HepG2 (cell line): Measurements from ENCODE around the gene PEX11A. TPM values are rescaled to one million over a fixed set of nuclear protein-coding genes. Genes with fewer than 3 reads are reported as not detected.

ENCODE experiments used
- CENPX ChIP-seq: sonication (generic); formaldehyde crosslinking; IDR thresholded peaks from 2 replicates; pipeline ENCODE4 v1.9.0; 2021; ENCODE audit warnings: mild to moderate bottlenecking, missing genetic modification reagents, moderate library complexity
- polyA plus RNA-seq, 8 experiments: library from polyadenylated mRNA; depleted of rRNA in 3 of 8; stranded (reverse) in 7 of 8; unstranded in 1 of 8; fragments of >200 nt; fragmentation: Illumina TruSeq in 4 of 8; extraction: Trizol in 4 of 8; gene quantifications; 2 replicates each; pipeline versions ENCODE4 v1.2.1 to v1.2.3, GENCODE V29; 2011 to 2016; ENCODE audit warnings: low read depth in 4 of 8, missing spikeins in 1 of 8, mixed read lengths in 1 of 8; ENCODE audit not compliant: insufficient read depth in 1 of 8
- total RNA-seq, 5 experiments: library from RNA; depleted of rRNA; stranded (reverse); fragments of >200 nt; fragmentation: Illumina TruSeq; extraction: Trizol; gene quantifications; 2 replicates each; pipeline ENCODE4 v1.2.3, GENCODE V29; 2016; ENCODE audit warnings: low read depth in 1 of 5
- TF ChIP-seq, protein P1 (sequence below): sonication (generic); formaldehyde crosslinking; IDR thresholded peaks from 2 replicates; pipeline ENCODE4 v1.4.0; 2020; ENCODE audit warnings: mild to moderate bottlenecking, missing genetic modification reagents
- TF ChIP-seq, protein P2 (sequence below): sonication (generic); formaldehyde crosslinking; IDR thresholded peaks from 2 replicates; pipeline ENCODE4 v1.5.1; 2020; ENCODE audit warnings: mild to moderate bottlenecking, missing genetic modification reagents, borderline replicate concordance

PEX11A gene
- total and polyA plus RNA-seq, 2 of the 13 experiments (the other 11 are each of a cell fraction or from before 2014, with no cell fraction given): 9.9 to 15.1 TPM

DNA sequence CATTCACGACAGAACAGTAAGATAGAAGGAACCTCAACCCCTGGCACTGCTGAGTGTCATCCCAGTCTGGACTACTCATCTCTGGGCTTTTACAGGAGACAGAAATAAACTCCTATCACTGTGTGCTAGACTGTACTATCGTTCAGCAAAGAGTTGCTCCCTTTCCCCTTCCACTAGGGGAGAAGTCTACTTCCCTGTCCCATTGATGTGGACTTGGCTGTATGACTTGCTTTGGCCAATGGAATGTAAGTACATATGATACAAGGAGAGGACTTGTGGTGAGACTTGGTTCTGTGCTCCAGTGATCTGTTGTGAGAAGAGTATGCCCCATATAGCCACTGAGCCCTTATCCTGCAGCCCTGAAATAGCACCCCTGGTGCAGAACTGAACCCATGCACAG lies 30.0 kb downstream of the PEX11A start (continued):
- TF ChIP-seq, protein P1, sequence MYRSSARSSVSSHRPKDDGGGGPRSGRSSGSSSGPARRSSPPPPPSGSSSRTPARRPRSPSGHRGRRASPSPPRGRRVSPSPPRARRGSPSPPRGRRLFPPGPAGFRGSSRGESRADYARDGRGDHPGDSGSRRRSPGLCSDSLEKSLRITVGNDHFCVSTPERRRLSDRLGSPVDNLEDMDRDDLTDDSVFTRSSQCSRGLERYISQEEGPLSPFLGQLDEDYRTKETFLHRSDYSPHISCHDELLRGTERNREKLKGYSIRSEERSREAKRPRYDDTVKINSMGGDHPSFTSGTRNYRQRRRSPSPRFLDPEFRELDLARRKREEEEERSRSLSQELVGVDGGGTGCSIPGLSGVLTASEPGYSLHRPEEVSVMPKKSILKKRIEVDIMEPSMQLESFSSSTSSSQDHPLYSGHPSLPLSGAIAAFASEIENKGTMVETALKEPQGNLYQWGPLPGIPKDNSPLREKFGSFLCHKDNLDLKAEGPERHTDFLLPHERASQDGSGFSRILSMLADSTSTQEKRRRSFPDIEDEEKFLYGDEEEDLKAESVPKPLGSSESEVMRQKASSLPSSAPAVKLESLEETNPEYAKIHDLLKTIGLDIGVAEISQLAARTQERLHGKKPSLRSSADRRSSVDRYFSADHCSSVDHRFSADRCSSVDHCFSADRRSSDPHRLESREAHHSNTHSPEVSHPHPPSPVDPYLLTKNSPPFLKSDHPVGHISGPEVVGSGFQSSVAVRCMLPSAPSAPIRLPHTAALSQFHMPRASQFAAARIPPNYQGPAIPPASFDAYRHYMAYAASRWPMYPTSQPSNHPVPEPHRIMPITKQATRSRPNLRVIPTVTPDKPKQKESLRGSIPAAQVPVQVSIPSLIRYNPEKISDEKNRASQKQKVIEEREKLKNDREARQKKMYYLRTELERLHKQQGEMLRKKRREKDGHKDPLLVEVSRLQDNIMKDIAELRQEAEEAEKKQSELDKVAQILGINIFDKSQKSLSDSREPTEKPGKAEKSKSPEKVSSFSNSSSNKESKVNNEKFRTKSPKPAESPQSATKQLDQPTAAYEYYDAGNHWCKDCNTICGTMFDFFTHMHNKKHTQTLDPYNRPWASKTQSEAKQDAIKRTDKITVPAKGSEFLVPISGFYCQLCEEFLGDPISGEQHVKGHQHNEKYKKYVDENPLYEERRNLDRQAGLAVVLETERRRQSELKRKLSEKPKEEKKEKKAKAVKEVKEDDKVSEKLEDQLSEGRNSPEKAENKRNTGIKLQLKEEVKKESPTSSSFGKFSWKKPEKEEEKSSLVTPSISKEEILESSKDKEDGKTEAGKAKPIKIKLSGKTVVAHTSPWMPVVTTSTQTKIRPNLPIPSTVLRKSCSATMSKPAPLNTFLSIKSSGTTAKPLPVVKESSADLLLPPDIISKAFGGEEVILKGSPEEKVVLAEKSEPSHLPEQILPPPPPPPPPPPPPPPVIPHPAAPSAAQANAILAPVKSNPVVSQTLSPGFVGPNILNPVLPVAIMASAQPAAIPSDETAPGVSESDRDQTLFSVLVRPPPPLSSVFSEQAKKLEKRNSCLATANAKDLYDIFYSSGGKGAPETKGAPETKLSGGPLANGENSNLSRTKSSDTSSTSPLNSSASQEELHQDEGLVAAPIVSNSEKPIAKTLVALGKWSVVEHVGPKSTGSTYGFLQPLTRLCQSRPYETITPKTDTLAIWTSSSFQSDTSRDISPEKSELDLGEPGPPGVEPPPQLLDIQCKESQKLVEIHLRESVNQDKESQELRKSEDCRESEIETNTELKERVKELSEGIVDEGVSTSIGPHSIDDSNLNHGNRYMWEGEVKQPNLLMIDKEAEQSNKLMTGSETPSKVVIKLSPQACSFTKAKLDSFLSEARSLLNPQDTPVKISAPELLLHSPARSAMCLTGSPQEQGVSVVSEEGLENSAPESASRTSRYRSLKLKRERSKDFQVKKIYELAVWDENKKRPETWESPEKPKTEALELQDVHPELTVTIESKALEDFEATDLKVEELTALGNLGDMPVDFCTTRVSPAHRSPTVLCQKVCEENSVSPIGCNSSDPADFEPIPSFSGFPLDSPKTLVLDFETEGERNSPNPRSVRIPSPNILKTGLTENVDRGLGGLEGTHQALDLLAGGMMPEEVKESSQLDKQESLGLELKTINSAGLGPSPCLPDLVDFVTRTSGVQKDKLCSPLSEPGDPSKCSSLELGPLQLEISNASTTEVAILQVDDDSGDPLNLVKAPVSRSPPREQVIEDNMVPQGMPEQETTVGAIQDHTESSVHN (CRISPR knock-in tag): no peak
- TF ChIP-seq CENPX (CRISPR knock-in tag): no peak
- TF ChIP-seq, protein P2, sequence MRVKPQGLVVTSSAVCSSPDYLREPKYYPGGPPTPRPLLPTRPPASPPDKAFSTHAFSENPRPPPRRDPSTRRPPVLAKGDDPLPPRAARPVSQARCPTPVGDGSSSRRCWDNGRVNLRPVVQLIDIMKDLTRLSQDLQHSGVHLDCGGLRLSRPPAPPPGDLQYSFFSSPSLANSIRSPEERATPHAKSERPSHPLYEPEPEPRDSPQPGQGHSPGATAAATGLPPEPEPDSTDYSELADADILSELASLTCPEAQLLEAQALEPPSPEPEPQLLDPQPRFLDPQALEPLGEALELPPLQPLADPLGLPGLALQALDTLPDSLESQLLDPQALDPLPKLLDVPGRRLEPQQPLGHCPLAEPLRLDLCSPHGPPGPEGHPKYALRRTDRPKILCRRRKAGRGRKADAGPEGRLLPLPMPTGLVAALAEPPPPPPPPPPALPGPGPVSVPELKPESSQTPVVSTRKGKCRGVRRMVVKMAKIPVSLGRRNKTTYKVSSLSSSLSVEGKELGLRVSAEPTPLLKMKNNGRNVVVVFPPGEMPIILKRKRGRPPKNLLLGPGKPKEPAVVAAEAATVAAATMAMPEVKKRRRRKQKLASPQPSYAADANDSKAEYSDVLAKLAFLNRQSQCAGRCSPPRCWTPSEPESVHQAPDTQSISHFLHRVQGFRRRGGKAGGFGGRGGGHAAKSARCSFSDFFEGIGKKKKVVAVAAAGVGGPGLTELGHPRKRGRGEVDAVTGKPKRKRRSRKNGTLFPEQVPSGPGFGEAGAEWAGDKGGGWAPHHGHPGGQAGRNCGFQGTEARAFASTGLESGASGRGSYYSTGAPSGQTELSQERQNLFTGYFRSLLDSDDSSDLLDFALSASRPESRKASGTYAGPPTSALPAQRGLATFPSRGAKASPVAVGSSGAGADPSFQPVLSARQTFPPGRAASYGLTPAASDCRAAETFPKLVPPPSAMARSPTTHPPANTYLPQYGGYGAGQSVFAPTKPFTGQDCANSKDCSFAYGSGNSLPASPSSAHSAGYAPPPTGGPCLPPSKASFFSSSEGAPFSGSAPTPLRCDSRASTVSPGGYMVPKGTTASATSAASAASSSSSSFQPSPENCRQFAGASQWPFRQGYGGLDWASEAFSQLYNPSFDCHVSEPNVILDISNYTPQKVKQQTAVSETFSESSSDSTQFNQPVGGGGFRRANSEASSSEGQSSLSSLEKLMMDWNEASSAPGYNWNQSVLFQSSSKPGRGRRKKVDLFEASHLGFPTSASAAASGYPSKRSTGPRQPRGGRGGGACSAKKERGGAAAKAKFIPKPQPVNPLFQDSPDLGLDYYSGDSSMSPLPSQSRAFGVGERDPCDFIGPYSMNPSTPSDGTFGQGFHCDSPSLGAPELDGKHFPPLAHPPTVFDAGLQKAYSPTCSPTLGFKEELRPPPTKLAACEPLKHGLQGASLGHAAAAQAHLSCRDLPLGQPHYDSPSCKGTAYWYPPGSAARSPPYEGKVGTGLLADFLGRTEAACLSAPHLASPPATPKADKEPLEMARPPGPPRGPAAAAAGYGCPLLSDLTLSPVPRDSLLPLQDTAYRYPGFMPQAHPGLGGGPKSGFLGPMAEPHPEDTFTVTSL (CRISPR knock-in tag): no peak
